GM18519 (cell line): ENCODE measurements around the gene NUP98.
"Not testable (repeated sequence)": the region's sequence is repeated elsewhere in the genome, so short reads cannot be mapped to it uniquely, and the experiment has no call there.

Experiments
- ATAC-seq: cut with Tn5 transposase; IDR thresholded peaks from one replicate; pipeline ENCODE4 v1.9.1; 2021; ENCODE audit warnings: mild to moderate bottlenecking, moderate library complexity; ENCODE audit not compliant: unreplicated experiment, low FRiP score

The NUP98 gene

GRCh38 chr11:3679077-3679476 lies 118.3 kb downstream of the NUP98 start:
- ATAC-seq = no peak

- ATAC-seq = no peak
Observed at GRCh38 chr11:3675971-3676370, 121.4 kb downstream of the NUP98 start.

GRCh38 chr11:3674189-3674588 lies 123.2 kb downstream of the NUP98 start:
- ATAC-seq = no peak

GRCh38 chr11:3671334-3672254 lies 125.8 kb downstream of the NUP98 start, which contains the start of gene CHRNA10:
Gene CHRNA10, minus strand, starts transcription at chr11:3671384. Its CDS starts 72 bp downstream, at chr11:3671312.
- no peak for ATAC-seq

- ATAC-seq = no peak
Observed at GRCh38 chr11:3669742-3670183, 127.6 kb downstream of the NUP98 start.

- ATAC-seq = no peak
Observed at GRCh38 chr11:3669128-3669527, 128.2 kb downstream of the NUP98 start.

- ATAC-seq = no peak
Observed at GRCh38 chr11:3667149-3668035, 130.0 kb downstream of the NUP98 start.

GRCh38 chr11:3666023-3666530 lies 131.3 kb downstream of the NUP98 start:
- no peak for ATAC-seq

- ATAC-seq = no peak
Observed at GRCh38 chr11:3665336-3666022, 131.9 kb downstream of the NUP98 start.

- ATAC-seq = no peak
Observed at GRCh38 chr11:3664032-3664630, 133.2 kb downstream of the NUP98 start.

- no peak for ATAC-seq
Observed at GRCh38 chr11:3662856-3663255, 134.5 kb downstream of the NUP98 start.

GRCh38 chr11:3660960-3661359 lies 136.4 kb downstream of the NUP98 start:
- ATAC-seq = no peak

GRCh38 chr11:3659595-3660515 lies 137.5 kb downstream of the NUP98 start:
- ATAC-seq = no peak

GRCh38 chr11:3658252-3658651 lies 139.1 kb downstream of the NUP98 start:
- ATAC-seq = no peak

GRCh38 chr11:3657331-3657730 lies 140.0 kb downstream of the NUP98 start:
- not testable (repeated sequence) for ATAC-seq

GRCh38 chr11:3655547-3655946 lies 141.8 kb downstream of the NUP98 start:
- no peak for ATAC-seq

GRCh38 chr11:3652514-3652913 lies 144.8 kb downstream of the NUP98 start:
- ATAC-seq = not testable (repeated sequence)

- not testable (repeated sequence) for ATAC-seq
Observed at GRCh38 chr11:3649374-3649773, 148.0 kb downstream of the NUP98 start.

- ATAC-seq = not testable (repeated sequence)
Observed at GRCh38 chr11:3648843-3649242, 148.5 kb downstream of the NUP98 start.
